Neural progenitor cell (in vitro differentiated cells): ENCODE results near the gene GLYATL1. TPM values are rescaled to one million over a fixed set of nuclear protein-coding genes. Genes with fewer than 3 reads are reported as not detected.

Source experiments
- DNase-seq: peaks from one replicate; pipeline ENCODE4 v3.0.0-alpha.2; 2016; ENCODE audit warnings: low spot score
- H2AFZ ChIP-seq: fragments of 200-600 bp; sonication (generic); replicated peaks from 2 replicates; pipeline ENCODE4 v1.6.1; 2016; ENCODE audit warnings: antibody characterized with exemption
- H3F3A ChIP-seq: fragments of 200-600 bp; sonication (generic); 2 replicates; pipeline ENCODE4 v1.6.1; 2016; ENCODE audit warnings: antibody characterized with exemption, low read depth
- H3K27ac ChIP-seq: fragments of 200-600 bp; sonication (generic); 2 replicates; pipeline ENCODE4 v1.5.1; 2016; ENCODE audit warnings: mild to moderate bottlenecking
- H3K27me3 ChIP-seq: fragments of 200-600 bp; sonication (generic); 2 replicates; pipeline ENCODE4 v1.6.1; 2016; ENCODE audit warnings: mild to moderate bottlenecking, moderate library complexity
- H3K36me3 ChIP-seq: fragments of 200-600 bp; sonication (generic); 2 replicates; pipeline ENCODE4 v1.5.1; 2016
- H3K4me1 ChIP-seq: fragments of 200-600 bp; sonication (generic); 2 replicates; pipeline ENCODE4 v1.6.1; 2016; ENCODE audit warnings: mixed run types
- H3K4me2 ChIP-seq: fragments of 200-600 bp; sonication (generic); 2 replicates; pipeline ENCODE4 v1.6.1; 2016
- H3K4me3 ChIP-seq: fragments of 200-600 bp; sonication (generic); 2 replicates; pipeline ENCODE4 v1.5.1; 2016
- H3K79me2 ChIP-seq: fragments of 200-600 bp; sonication (generic); 2 replicates; pipeline ENCODE4 v1.6.1; 2016; ENCODE audit warnings: low read depth
- H3K9ac ChIP-seq: fragments of 200-600 bp; sonication (generic); 2 replicates; pipeline ENCODE4 v1.6.1; 2016
- H3K9me3 ChIP-seq: fragments of 200-600 bp; sonication (generic); 2 replicates; pipeline ENCODE4 v1.5.1; 2016; ENCODE audit warnings: low read depth
- H4K20me1 ChIP-seq: fragments of 200-600 bp; sonication (generic); 2 replicates; pipeline ENCODE4 v1.6.1; 2016; ENCODE audit warnings: low read depth
- H3K27ac Mint-ChIP-seq: 3 replicates; pipeline ENCODE4 v1.8.0; 2021; ENCODE audit warnings: mixed read lengths
- H3K27me3 Mint-ChIP-seq: 2 replicates; pipeline ENCODE4 v1.8.0; 2022; ENCODE audit warnings: low read depth, mild to moderate bottlenecking, inconsistent platforms, moderate library complexity, mixed read lengths; ENCODE audit not compliant: insufficient read depth
- H3K36me3 Mint-ChIP-seq: 3 replicates; pipeline ENCODE4 v1.8.0; 2021; ENCODE audit warnings: mixed read lengths
- H3K4me1 Mint-ChIP-seq: 3 replicates; pipeline ENCODE4 v1.8.0; 2021; ENCODE audit warnings: mixed read lengths
- H3K4me3 Mint-ChIP-seq: 3 replicates; pipeline ENCODE4 v1.8.0; 2021; ENCODE audit warnings: mild to moderate bottlenecking, moderate library complexity, mixed read lengths
- H3K9me3 Mint-ChIP-seq: 3 replicates; pipeline ENCODE4 v1.8.0; 2020; ENCODE audit warnings: mixed read lengths
- EZH2 ChIP-seq: fragments of 200-600 bp; sonication (generic); IDR thresholded peaks from 2 replicates; pipeline ENCODE4 v1.6.1; 2017; ENCODE audit warnings: antibody characterized with exemption, mild to moderate bottlenecking, moderate library complexity
- EZH2phosphoT487 ChIP-seq: fragments of 200-600 bp; sonication (generic); IDR thresholded peaks from 2 replicates; pipeline ENCODE4 v1.6.1; 2017; ENCODE audit warnings: antibody characterized with exemption
- total RNA-seq: library from RNA; depleted of rRNA; stranded (reverse); fragments of >200 nt; gene quantifications from 2 replicates; pipeline ENCODE4 v1.2.3, GENCODE V29; 2015; ENCODE audit warnings: low replicate concordance
- TF ChIP-seq, protein P1 (sequence below): fragments of 200-600 bp; sonication (generic); IDR thresholded peaks from 2 replicates; pipeline ENCODE4 v1.5.1; 2017; ENCODE audit warnings: antibody characterized with exemption, mild to moderate bottlenecking

Gene GLYATL1
- total RNA-seq, 1 donor from 2014 or later: 9.1 TPM

DNA sequence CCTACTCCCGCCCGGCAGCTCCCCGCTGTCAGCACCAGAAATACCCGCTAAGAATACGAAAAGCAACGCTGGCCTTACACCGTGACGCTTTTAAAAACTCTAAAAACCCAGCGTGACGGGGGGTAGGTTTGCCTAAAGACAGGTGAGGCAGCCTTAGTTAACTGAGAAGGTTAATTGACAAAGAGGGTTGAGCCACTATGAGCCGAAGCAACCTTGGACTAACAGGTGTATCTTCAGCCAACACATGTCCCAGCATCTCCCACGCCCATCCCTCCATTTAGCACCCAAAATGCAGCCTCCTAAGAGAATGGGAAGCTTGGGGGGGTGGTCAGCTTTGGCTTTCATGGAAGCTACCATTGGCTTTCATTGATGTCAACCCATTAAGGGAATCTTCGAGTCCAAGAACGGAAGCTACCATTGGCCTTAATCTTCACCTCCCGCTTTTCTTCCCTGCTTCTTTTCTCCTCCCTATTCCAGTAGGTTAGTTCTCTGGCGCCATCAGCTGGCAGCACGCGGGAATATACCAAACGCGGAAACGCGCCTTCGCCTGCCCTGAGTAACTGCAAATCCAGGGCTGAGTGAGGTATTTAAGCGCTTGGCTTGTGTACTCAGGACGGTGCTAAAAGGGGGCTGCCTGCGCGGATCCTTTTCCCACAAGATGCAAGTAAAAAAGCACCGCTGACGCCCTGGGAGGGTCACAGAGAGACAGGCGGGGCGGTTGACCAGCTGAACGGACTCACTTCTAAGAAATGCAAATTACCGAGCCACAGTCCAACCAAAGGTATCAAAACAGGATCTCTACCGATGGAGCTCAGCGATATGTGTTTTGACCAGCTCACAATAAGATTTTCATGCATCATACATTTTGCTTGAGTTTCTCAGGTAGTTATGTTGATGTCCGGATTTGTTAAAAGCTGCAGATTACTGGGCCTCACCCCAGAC is 38.5 kb upstream of the GLYATL1 start:
- no peak overlapping the region for H2AFZ ChIP-seq
- peaks cover 14% of the 10 kb centered on the region for H3K79me2 ChIP-seq
- no peaks in the 10 kb centered on the region for H3K9me3 ChIP-seq
- no peak overlapping the region for H3K4me3 Mint-ChIP-seq
- H3K27ac Mint-ChIP-seq: no peak overlapping the region
- H3K4me1 ChIP-seq: peaks cover 17% of the 10 kb centered on the region
- H3K27me3 ChIP-seq: no peaks in the 10 kb centered on the region
- H4K20me1 ChIP-seq: no peaks in the 10 kb centered on the region
- no peak overlapping the region for H3K27ac ChIP-seq
- H3K4me2 ChIP-seq: peak overlapping the region; percentile 63
- peak overlapping the region; percentile 19 for H3K4me3 ChIP-seq
- H3K9ac ChIP-seq: no peak overlapping the region
- H3K27me3 Mint-ChIP-seq: peaks cover under 1% of the 10 kb centered on the region
- DNase-seq: peak; percentile 93
- peaks cover 20% of the 10 kb centered on the region for H3K4me1 Mint-ChIP-seq
- peaks cover 19% of the 10 kb centered on the region for H3F3A ChIP-seq
- no peaks in the 10 kb centered on the region for H3K9me3 Mint-ChIP-seq
- TF ChIP-seq EZH2: peak; percentile 21
- TF ChIP-seq, protein P1, sequence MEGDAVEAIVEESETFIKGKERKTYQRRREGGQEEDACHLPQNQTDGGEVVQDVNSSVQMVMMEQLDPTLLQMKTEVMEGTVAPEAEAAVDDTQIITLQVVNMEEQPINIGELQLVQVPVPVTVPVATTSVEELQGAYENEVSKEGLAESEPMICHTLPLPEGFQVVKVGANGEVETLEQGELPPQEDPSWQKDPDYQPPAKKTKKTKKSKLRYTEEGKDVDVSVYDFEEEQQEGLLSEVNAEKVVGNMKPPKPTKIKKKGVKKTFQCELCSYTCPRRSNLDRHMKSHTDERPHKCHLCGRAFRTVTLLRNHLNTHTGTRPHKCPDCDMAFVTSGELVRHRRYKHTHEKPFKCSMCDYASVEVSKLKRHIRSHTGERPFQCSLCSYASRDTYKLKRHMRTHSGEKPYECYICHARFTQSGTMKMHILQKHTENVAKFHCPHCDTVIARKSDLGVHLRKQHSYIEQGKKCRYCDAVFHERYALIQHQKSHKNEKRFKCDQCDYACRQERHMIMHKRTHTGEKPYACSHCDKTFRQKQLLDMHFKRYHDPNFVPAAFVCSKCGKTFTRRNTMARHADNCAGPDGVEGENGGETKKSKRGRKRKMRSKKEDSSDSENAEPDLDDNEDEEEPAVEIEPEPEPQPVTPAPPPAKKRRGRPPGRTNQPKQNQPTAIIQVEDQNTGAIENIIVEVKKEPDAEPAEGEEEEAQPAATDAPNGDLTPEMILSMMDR: peak; percentile 82
- TF ChIP-seq EZH2phosphoT487: no peak
- H3K36me3 ChIP-seq: no peaks in the 10 kb centered on the region
- peaks cover 25% of the 10 kb centered on the region for H3K36me3 Mint-ChIP-seq

DNA sequence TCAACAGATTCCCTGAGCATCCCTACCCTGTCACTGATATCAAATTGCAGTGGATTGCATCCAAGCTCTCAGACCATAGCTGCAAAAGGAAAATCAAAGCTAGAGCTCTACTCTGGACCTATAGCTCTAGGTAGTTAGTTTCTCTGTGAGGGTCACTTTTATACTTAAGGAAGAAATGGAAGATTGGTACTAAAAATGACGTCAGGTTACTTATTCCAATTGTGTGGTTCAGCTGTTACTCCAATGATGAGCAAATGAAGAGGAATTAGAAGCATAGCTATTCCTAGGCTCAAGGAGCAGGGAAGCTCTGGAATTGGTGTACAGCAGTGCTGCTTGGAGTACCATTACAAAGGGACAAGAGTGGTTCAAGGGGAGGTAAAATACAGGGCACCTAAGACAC is 36.4 kb upstream of the GLYATL1 start:
- peaks cover 14% of the 10 kb centered on the region for H3K79me2 ChIP-seq
- no peaks in the 10 kb centered on the region for H3K9me3 ChIP-seq
- Mint-ChIP-seq H3K27me3 (peaks cover 2% of the 10 kb centered on the region), H3K27ac (no peak overlapping the region), H3K4me1 (peaks cover 25% of the 10 kb centered on the region), H3K36me3 (peaks cover 22% of the 10 kb centered on the region), H3K9me3 (no peaks in the 10 kb centered on the region), H3K4me3 (no peak overlapping the region)
- peak overlapping the region; percentile 75 for H3K4me2 ChIP-seq
- no peak overlapping the region for H3K27ac ChIP-seq
- TF ChIP-seq EZH2phosphoT487 (no peak), EZH2 (no peak)
- TF ChIP-seq, protein P1: no peak
- H3F3A ChIP-seq: peaks cover 27% of the 10 kb centered on the region
- H2AFZ ChIP-seq: no peak overlapping the region
- no peak overlapping the region for H3K9ac ChIP-seq
- no peaks in the 10 kb centered on the region for H4K20me1 ChIP-seq
- H3K4me1 ChIP-seq: peaks cover 17% of the 10 kb centered on the region
- H3K4me3 ChIP-seq: no peak overlapping the region
- no peaks in the 10 kb centered on the region for H3K36me3 ChIP-seq
- H3K27me3 ChIP-seq: peaks cover 20% of the 10 kb centered on the region
- no peak for DNase-seq

DNA sequence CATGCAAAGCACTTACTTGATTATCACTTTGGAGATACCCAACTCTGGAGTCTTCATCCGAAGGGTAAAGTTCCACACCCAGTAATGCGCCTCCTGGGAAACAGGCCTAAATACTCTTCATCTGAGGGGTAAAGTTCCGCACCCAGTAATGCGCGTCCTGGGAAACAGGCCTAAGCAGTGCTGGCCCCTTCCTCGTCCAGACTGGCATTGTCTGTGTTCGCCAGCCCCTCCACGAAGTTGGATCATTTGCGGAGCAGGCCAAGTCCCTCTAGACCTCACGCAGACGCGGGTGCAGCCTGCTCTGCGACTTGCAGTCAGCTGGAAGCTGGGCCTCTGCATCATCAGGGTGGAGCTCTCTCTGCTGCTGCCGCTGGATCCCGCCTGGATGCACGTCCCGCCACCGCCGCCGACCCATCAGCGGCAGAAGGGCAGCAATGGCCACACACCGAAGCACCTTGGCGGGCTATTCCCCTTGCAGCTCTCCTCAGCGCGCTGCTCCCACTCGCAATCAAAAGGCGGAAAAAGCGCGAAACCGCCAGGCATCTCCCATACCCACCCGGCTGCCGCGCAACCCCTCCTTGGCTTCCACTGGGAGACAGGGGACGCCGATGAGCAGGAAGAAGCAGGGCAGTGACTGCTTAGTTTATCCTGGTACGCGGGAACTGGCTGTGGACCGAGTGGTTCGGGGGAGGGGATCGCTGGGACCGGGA is 34.1 kb upstream of the GLYATL1 start:
- H3K9me3 ChIP-seq: no peaks in the 10 kb centered on the region

More for the DNA sequence above, 34.1 kb upstream of the GLYATL1 start:
- H3K4me3 Mint-ChIP-seq: peak overlapping the region; percentile 85
- peak; percentile 81 for DNase-seq
- H3K36me3 Mint-ChIP-seq: peaks cover 19% of the 10 kb centered on the region
- peaks cover 17% of the 10 kb centered on the region for H3K4me1 ChIP-seq
- peak overlapping the region; percentile 53 for H3K4me3 ChIP-seq
- no peak overlapping the region for H3K9ac ChIP-seq
- peaks cover 2% of the 10 kb centered on the region for H3K27me3 Mint-ChIP-seq
- H3K36me3 ChIP-seq: no peaks in the 10 kb centered on the region
- TF ChIP-seq, protein P1: no peak
- TF ChIP-seq EZH2phosphoT487: no peak
- TF ChIP-seq EZH2: no peak
- peak overlapping the region; percentile 75 for H3K4me2 ChIP-seq
- peaks cover 27% of the 10 kb centered on the region for H3F3A ChIP-seq
- no peak overlapping the region for H3K27ac ChIP-seq
- no peaks in the 10 kb centered on the region for H3K9me3 Mint-ChIP-seq
- H3K4me1 Mint-ChIP-seq: peaks cover 25% of the 10 kb centered on the region
- H3K27ac Mint-ChIP-seq: no peak overlapping the region
- peaks cover 38% of the 10 kb centered on the region for H3K27me3 ChIP-seq
- H4K20me1 ChIP-seq: no peaks in the 10 kb centered on the region
- peak overlapping the region; percentile 77 for H2AFZ ChIP-seq
- peaks cover 14% of the 10 kb centered on the region for H3K79me2 ChIP-seq
